ENCODE measurements around the gene FOXG1.

DNA sequence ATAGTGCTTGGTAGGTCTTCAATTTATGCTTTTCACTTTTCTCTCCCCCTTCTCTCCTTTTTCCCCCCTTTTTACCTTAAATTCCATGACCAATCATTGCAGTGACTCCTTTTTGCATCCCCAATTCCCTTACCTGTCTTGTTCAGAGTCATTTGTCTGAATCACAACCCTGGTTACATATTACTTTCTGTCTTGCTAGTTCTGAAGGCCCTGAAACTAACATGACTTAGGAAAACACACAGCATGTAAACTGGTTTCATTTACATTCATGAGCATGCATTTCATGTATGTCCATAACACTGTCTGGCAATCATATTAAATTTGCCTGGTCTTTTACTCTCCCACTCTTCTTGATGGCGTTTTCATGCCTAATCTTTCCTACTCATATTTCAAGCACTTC lies 20.3 kb upstream of the FOXG1 start:
- TF ChIP-seq, protein P1, sequence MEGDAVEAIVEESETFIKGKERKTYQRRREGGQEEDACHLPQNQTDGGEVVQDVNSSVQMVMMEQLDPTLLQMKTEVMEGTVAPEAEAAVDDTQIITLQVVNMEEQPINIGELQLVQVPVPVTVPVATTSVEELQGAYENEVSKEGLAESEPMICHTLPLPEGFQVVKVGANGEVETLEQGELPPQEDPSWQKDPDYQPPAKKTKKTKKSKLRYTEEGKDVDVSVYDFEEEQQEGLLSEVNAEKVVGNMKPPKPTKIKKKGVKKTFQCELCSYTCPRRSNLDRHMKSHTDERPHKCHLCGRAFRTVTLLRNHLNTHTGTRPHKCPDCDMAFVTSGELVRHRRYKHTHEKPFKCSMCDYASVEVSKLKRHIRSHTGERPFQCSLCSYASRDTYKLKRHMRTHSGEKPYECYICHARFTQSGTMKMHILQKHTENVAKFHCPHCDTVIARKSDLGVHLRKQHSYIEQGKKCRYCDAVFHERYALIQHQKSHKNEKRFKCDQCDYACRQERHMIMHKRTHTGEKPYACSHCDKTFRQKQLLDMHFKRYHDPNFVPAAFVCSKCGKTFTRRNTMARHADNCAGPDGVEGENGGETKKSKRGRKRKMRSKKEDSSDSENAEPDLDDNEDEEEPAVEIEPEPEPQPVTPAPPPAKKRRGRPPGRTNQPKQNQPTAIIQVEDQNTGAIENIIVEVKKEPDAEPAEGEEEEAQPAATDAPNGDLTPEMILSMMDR (IDR thresholded peaks at IDR 0.05): no peak
- TF ChIP-seq POLR2A (IDR thresholded peaks at IDR 0.05): no peak
